ENCODE data around the gene VPS8. TPM values are rescaled to one million over a fixed set of nuclear protein-coding genes. Genes with fewer than 3 reads are reported as not detected.

VPS8 gene
- total and polyA plus RNA-seq, 2 of the 13 experiments (the other 11 are each of a cell fraction or from before 2014, with no cell fraction given) = 14.2 to 35.1 TPM

GRCh38 chr3:184873141-184873540 lies 61.2 kb downstream of the VPS8 start:
- FAIRE-seq (no peak), DNase-seq (ENCODE audit: low spot score) (no peak), ATAC-seq (no peak)
- Histone ChIP-seq H3K27me3 (ENCODE audit: control insufficient read depth in 1 of 2, insufficient read depth in 2 of 2, low read length in 2 of 2) (no peaks in the 10 kb centered on the region), H3K4me3 (replicated peaks in 1 of 3; ENCODE audit: insufficient read depth in 1 of 3, low read depth in 2 of 3, low read length in 3 of 3) (no peak overlapping the region), H3K9ac (ENCODE audit: insufficient read depth, low read depth, low read length) (no peak overlapping the region), H3K27ac (ENCODE audit: extremely low read length, insufficient read depth, low read length) (no peak overlapping the region), H3K4me1 (ENCODE audit: insufficient read depth, low read length) (no peaks in the 10 kb centered on the region), H3K36me3 (replicated peaks in 1 of 2; ENCODE audit: control insufficient read depth in 1 of 2, insufficient read depth in 2 of 2, low read length in 2 of 2) (peaks cover 4 to 36% of the 10 kb centered on the region in 2 experiments; a peak in 2 of 5 replicates), H3K9me3 (ENCODE audit: low read length) (no peaks in the 10 kb centered on the region), H4K20me1 (ENCODE audit: insufficient read depth, low read length) (no peaks in the 10 kb centered on the region), H3K79me2 (ENCODE audit: insufficient read depth, low read length) (no peaks in the 10 kb centered on the region), H2AFZ (ENCODE audit: low read length) (no peak overlapping the region), H3K4me2 (ENCODE audit: low read depth, low read length) (no peak overlapping the region)
- TF ChIP-seq AGO1 (IDR thresholded peaks at IDR 0.05; ENCODE audit: low read depth, low read length, poor library complexity, severe bottlenecking) (no peak), POGZ (CRISPR knock-in tag; IDR thresholded peaks at IDR 0.05) (no peak), HINFP (CRISPR knock-in tag; IDR thresholded peaks at IDR 0.05; ENCODE audit: low read depth) (no peak), E2F5 (CRISPR knock-in tag; conservative IDR thresholded peaks at IDR 0.05) (no peak), HNRNPUL1 (IDR thresholded peaks at IDR 0.05; ENCODE audit: low read depth, low read length) (no peak), ZNF350 (CRISPR knock-in tag; IDR thresholded peaks at IDR 0.05; ENCODE audit: borderline replicate concordance, low read depth) (no peak), ZNF33B (CRISPR knock-in tag; IDR thresholded peaks at IDR 0.05) (no peak), TCF12 (IDR thresholded peaks at IDR 0.05) (no peak), TCF12 (CRISPR knock-in tag; IDR thresholded peaks at IDR 0.05) (no peak), ZNF777 (CRISPR knock-in tag; IDR thresholded peaks at IDR 0.05) (no peak), NR2F1 (CRISPR knock-in tag; IDR thresholded peaks at IDR 0.05) (no peak), KDM2A (CRISPR knock-in tag; IDR thresholded peaks at IDR 0.05; ENCODE audit: borderline replicate concordance, low read depth) (no peak)
- ChIA-PET CTCF (ENCODE audit: low intra/inter-chr PET ratio, low total read pairs) (no interaction called here), POLR2A (no interaction called here)
- no TSS peak for BruUV-seq (replicated peaks)
- in situ Hi-C loops (cut with HindIII; ENCODE audit: extremely low pct_ligation_motif_present, low pct_unique_long_range_greater_than_20kb) (loop anchor here (10.0 kb wide), 1 partner anchor 342 kb away; no protein-coding TSS in a partner anchor), intact Hi-C loops (cut with micrococcal nuclease; ENCODE audit: unreplicated experiment) (no loop called here)
- 90% methylated on average over 1 of the region's 1 CpG for WGBS (ENCODE audit: low lambda C conversion rate)

All from HepG2 (cell line).